SK-N-SH (cell line): ENCODE data around the gene PLCH1. TPM values are rescaled to one million over a fixed set of nuclear protein-coding genes. Genes with fewer than 3 reads are reported as not detected.

Experiments used
- CTCF ChIA-PET: fragments of 300-600, 350-600 bp; formaldehyde crosslinking; extraction: SDS; loops from one replicate; lab custom pipeline; 2021; lab: Yijun Ruan, JAX
- POLR2A ChIA-PET: fragments of 350-600 bp; sonication (Branson Sonifier 250); formaldehyde crosslinking; extraction: SDS; loops from one replicate; lab custom pipeline; 2020; ENCODE audit warnings: antibody characterized with exemption, inconsistent platforms; lab: Yijun Ruan, JAX
- DNase-seq: peaks from one replicate; pipeline ENCODE4 v3.0.0; 2012
- H2AFZ ChIP-seq: fragments of 200-600 bp; sonication (generic); 2 replicates; pipeline ENCODE4 v1.8.1; 2016; ENCODE audit warnings: antibody characterized with exemption, mild to moderate bottlenecking, low read depth
- H3F3A ChIP-seq: fragments of 200-600 bp; sonication (generic); replicated peaks from 2 replicates; pipeline ENCODE3; 2016; ENCODE audit warnings: antibody characterized with exemption, mild to moderate bottlenecking; ENCODE audit not compliant: insufficient read depth
- H3K27ac ChIP-seq, 2 experiments: fragments of 200-500 bp in 1 of 2; fragments of 200-600 bp in 1 of 2; sonication (Bioruptor generic) in 1 of 2; sonication (generic), shearing (Covaris generic) in 1 of 2; 2 replicates each; pipeline versions ENCODE4 v1.5.1 to v1.6.1; 2014 to 2016; ENCODE audit warnings: low read depth in 2 of 2, inconsistent platforms in 1 of 2, low read length in 1 of 2, mild to moderate bottlenecking in 1 of 2, mixed read lengths in 1 of 2
- H3K27me3 ChIP-seq: fragments of 200-600 bp; sonication (generic), shearing (Covaris generic); 2 replicates; pipeline ENCODE4 v1.6.1; 2016; ENCODE audit warnings: mixed run types; ENCODE audit not compliant: insufficient read depth
- H3K36me3 ChIP-seq, 2 experiments: fragments of 200-500 bp in 1 of 2; fragments of 200-600 bp in 1 of 2; sonication (Bioruptor generic) in 1 of 2; sonication (generic) in 1 of 2; replicated peaks in 1 of 2; 2 replicates each; pipeline versions ENCODE3 to v1.5.1; 2014 to 2016; ENCODE audit warnings: low read length in 1 of 2, mild to moderate bottlenecking in 1 of 2; ENCODE audit not compliant: insufficient read depth in 2 of 2, control insufficient read depth in 1 of 2
- H3K4me1 ChIP-seq, 2 experiments: fragments of 200-500 bp in 1 of 2; fragments of 200-600 bp in 1 of 2; sonication (Bioruptor generic) in 1 of 2; sonication (generic), shearing (Covaris generic) in 1 of 2; 2 replicates each; pipeline versions ENCODE4 v1.5.1 to v1.6.1; 2014 to 2016; ENCODE audit warnings: low read depth in 1 of 2, low read length in 1 of 2, mixed run types in 1 of 2; ENCODE audit not compliant: insufficient read depth in 2 of 2, control insufficient read depth in 1 of 2
- H3K4me2 ChIP-seq: fragments of 200-600 bp; sonication (generic), shearing (Covaris generic); 2 replicates; pipeline ENCODE4 v1.6.1; 2017; ENCODE audit warnings: mixed run types
- H3K4me3 ChIP-seq, 2 experiments: fragments of 200-500 bp in 1 of 2; fragments of 200-600 bp in 1 of 2; sonication (Bioruptor generic) in 1 of 2; sonication (generic), shearing (Covaris generic) in 1 of 2; 2 replicates each; pipeline versions ENCODE4 v1.5.1 to v1.8.1; 2014 to 2016; ENCODE audit warnings: low read depth in 2 of 2, inconsistent platforms in 1 of 2, low read length in 1 of 2, mild to moderate bottlenecking in 1 of 2, mixed read lengths in 1 of 2, moderate library complexity in 1 of 2
- H3K79me2 ChIP-seq: fragments of 200-600 bp; sonication (generic); 2 replicates; pipeline ENCODE4 v1.8.1; 2017; ENCODE audit warnings: mild to moderate bottlenecking; ENCODE audit not compliant: insufficient read depth
- H3K9ac ChIP-seq: fragments of 200-600 bp; sonication (generic); 2 replicates; pipeline ENCODE4 v1.6.1; 2017; ENCODE audit warnings: mixed run types
- H3K9me2 ChIP-seq: fragments of 200-600 bp; sonication (generic); 2 replicates; pipeline ENCODE4 v1.6.1; 2017; ENCODE audit warnings: mixed run types
- H3K9me3 ChIP-seq: fragments of 200-600 bp; sonication (generic); 2 replicates; pipeline ENCODE4 v1.6.1; 2017; ENCODE audit warnings: mixed run types, mild to moderate bottlenecking, moderate library complexity
- H4K20me1 ChIP-seq: fragments of 200-600 bp; sonication (generic); 2 replicates; pipeline ENCODE4 v1.6.1; 2017; ENCODE audit warnings: mild to moderate bottlenecking, mixed run types; ENCODE audit not compliant: insufficient read depth
- EP300 ChIP-seq, 2 experiments: IDR thresholded peaks; 2 replicates each; pipeline versions ENCODE4 v1.4.0 to v1.6.1; 2012; ENCODE audit warnings: borderline replicate concordance in 1 of 2, low read depth in 1 of 2, low read length in 1 of 2
- EZH2phosphoT487 ChIP-seq: fragments of 200-600 bp; sonication (generic); IDR thresholded peaks from 2 replicates; pipeline ENCODE4 v1.6.1; 2017; ENCODE audit warnings: low read depth, mixed run types, mild to moderate bottlenecking, antibody characterized with exemption, moderate library complexity, borderline replicate concordance
- GABPA ChIP-seq: IDR thresholded peaks from 2 replicates; pipeline ENCODE4 v1.4.0; 2012; ENCODE audit warnings: low read depth, mild to moderate bottlenecking
- GATA2 ChIP-seq: sonication (generic); formaldehyde crosslinking; IDR thresholded peaks from 2 replicates; pipeline ENCODE4 v1.5.0; 2020; ENCODE audit warnings: mild to moderate bottlenecking, missing genetic modification reagents
- MEF2A ChIP-seq: IDR thresholded peaks from 2 replicates; pipeline ENCODE4 v1.4.0; 2012; ENCODE audit warnings: low read depth, borderline replicate concordance
- MXI1 ChIP-seq: IDR thresholded peaks from 2 replicates; pipeline ENCODE4 v1.6.1; 2012; ENCODE audit warnings: mild to moderate bottlenecking, low read depth, low read length, improper control_type of control experiment
- PBX3 ChIP-seq: IDR thresholded peaks from 2 replicates; pipeline ENCODE4; 2012
- RAD21 ChIP-seq: IDR thresholded peaks from 2 replicates; pipeline ENCODE4 v1.6.1; 2012; ENCODE audit warnings: mild to moderate bottlenecking, low read length
- RXRA ChIP-seq: IDR thresholded peaks from 2 replicates; pipeline ENCODE4 v1.4.0; 2012; ENCODE audit warnings: low read depth, mild to moderate bottlenecking, borderline replicate concordance
- SIN3A ChIP-seq: IDR thresholded peaks from 2 replicates; pipeline ENCODE4 v1.6.1; 2012; ENCODE audit warnings: low read depth, mild to moderate bottlenecking, low read length, moderate library complexity, borderline replicate concordance
- TCF12 ChIP-seq: IDR thresholded peaks from 2 replicates; pipeline ENCODE4 v1.4.0; 2012
- USF2 ChIP-seq: fragments of 150-350 bp; IDR thresholded peaks from 2 replicates; pipeline ENCODE4 v1.6.1; 2017; ENCODE audit warnings: antibody characterized with exemption, low read length, low read depth, borderline replicate concordance
- YY1 ChIP-seq: IDR thresholded peaks from 2 replicates; pipeline ENCODE4 v1.4.0; 2012; ENCODE audit warnings: low read depth, mild to moderate bottlenecking
- WGBS: methylation state at CpG from one replicate; pipeline ENCODE4 v1.1.6; 2017; ENCODE audit warnings: low lambda C conversion rate; 5-methylcytosine and 5-hydroxymethylcytosine counted together
- polyA plus RNA-seq, 3 experiments: library from polyadenylated mRNA; depleted of rRNA; stranded (reverse); fragments of >200 nt; gene quantifications; 2 replicates each; pipeline ENCODE4 v1.2.3, GENCODE V29; 2012
- TF ChIP-seq, protein P1 (sequence below): IDR thresholded peaks from 2 replicates; pipeline ENCODE4 v1.4.0; 2012; ENCODE audit warnings: low read depth

Gene PLCH1
- polyA plus RNA-seq, 1 of the 3 experiments (the other 2 are of a cell fraction), result 0.26 TPM

GRCh38 chr3:155712008-155712407, 32.9 kb downstream of the PLCH1 start:
- ChIA-PET POLR2A (no interaction called here), CTCF (interaction anchor here (0.9 to 4.3 kb wide), 5 partner anchors 10 to 388 kb away, joined by 3 to 33 read pairs (median 5); no protein-coding TSS in a partner anchor)
- H3K9me2 ChIP-seq, result no peaks in the 10 kb centered on the region
- 91% methylated on average over 1 of the region's 1 CpG for WGBS
- H4K20me1 ChIP-seq, result no peaks in the 10 kb centered on the region
- H2AFZ ChIP-seq, result no peak overlapping the region
- H3K9ac ChIP-seq, result no peak overlapping the region
- DNase-seq, result no peak
- H3K9me3 ChIP-seq, result no peaks in the 10 kb centered on the region
- H3K27ac ChIP-seq, result no peak overlapping the region
- no peaks in the 10 kb centered on the region; a peak in 1 of 4 replicates for H3K4me1 ChIP-seq
- H3K4me2 ChIP-seq, result no peak overlapping the region
- H3K79me2 ChIP-seq, result no peaks in the 10 kb centered on the region
- no peaks in the 10 kb centered on the region for H3K36me3 ChIP-seq
- H3K4me3 ChIP-seq, result no peak overlapping the region
- TF ChIP-seq MEF2A (no peak), USF2 (no peak), GABPA (no peak), SIN3A (no peak), RXRA (no peak), TCF12 (no peak)
- TF ChIP-seq, protein P1, sequence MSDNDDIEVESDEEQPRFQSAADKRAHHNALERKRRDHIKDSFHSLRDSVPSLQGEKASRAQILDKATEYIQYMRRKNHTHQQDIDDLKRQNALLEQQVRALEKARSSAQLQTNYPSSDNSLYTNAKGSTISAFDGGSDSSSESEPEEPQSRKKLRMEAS, result no peak
- no peaks in the 10 kb centered on the region for H3K27me3 ChIP-seq
- H3F3A ChIP-seq, result no peaks in the 10 kb centered on the region

- Histone ChIP-seq H3K4me2 (no peak overlapping the region), H3K36me3 (no peaks in the 10 kb centered on the region), H3K79me2 (no peaks in the 10 kb centered on the region), H3K27ac (no peak overlapping the region), H3K9me2 (no peaks in the 10 kb centered on the region), H3K9ac (no peak overlapping the region), H3K9me3 (no peaks in the 10 kb centered on the region), H3K4me1 (no peaks in the 10 kb centered on the region; a peak in 1 of 4 replicates), H3K27me3 (no peaks in the 10 kb centered on the region), H3F3A (no peaks in the 10 kb centered on the region), H3K4me3 (no peak overlapping the region), H2AFZ (no peak overlapping the region), H4K20me1 (no peaks in the 10 kb centered on the region)
- ChIA-PET CTCF (interaction anchor here (0.7 to 6.6 kb wide), 6 partner anchors 11 to 382 kb away, joined by 3 to 124 read pairs (median 24); no protein-coding TSS in a partner anchor), POLR2A (no interaction called here)
- TF ChIP-seq RAD21 (no peak), GATA2 (CRISPR knock-in tag) (no peak), PBX3 (no peak), EP300 (IDR thresholded peaks at IDR 0.05; ENCODE audit: borderline replicate concordance in 1 of 2, low read depth in 1 of 2, low read length in 1 of 2) (no peak), SIN3A (no peak), YY1 (no peak), MXI1 (no peak), EZH2phosphoT487 (no peak)
- WGBS, result 53% methylated on average over 4 of the region's 4 CpGs
- DNase-seq, result no peak
Measured at GRCh38 chr3:155704771-155705559, 39.9 kb downstream of the PLCH1 start.
